Smooth muscle cell (in vitro differentiated cells): ENCODE data around the gene WDR77. TPM values are rescaled to one million over a fixed set of nuclear protein-coding genes. Genes with fewer than 3 reads are reported as not detected.

ENCODE experiments used
- DNase-seq: peaks from one replicate; lab custom pipeline; 2025; ENCODE audit not compliant: unreplicated experiment; lab: John Stamatoyannopoulos, UW
- H2AFZ ChIP-seq: fragments of 200-600 bp; sonication (generic); 2 replicates; pipeline ENCODE4 v1.6.0; 2016; ENCODE audit warnings: antibody characterized with exemption, low read depth, mild to moderate bottlenecking
- H3F3A ChIP-seq: fragments of 200-600 bp; sonication (generic); 2 replicates; pipeline ENCODE4 v1.6.0; 2017; ENCODE audit warnings: antibody characterized with exemption, low read depth
- H3K27ac ChIP-seq: fragments of 200-600 bp; sonication (generic); 2 replicates; pipeline ENCODE4 v1.5.1; 2016; ENCODE audit warnings: low read depth, mild to moderate bottlenecking
- H3K27me3 ChIP-seq: fragments of 200-600 bp; sonication (generic); 2 replicates; pipeline ENCODE4 v1.6.1; 2016; ENCODE audit warnings: low read depth, mild to moderate bottlenecking
- H3K36me3 ChIP-seq: fragments of 200-600 bp; sonication (generic); 2 replicates; pipeline ENCODE4 v1.5.1; 2016; ENCODE audit warnings: low read depth
- H3K4me1 ChIP-seq: fragments of 200-600 bp; sonication (generic); 2 replicates; pipeline ENCODE4 v1.5.1; 2016; ENCODE audit warnings: low read depth
- H3K4me2 ChIP-seq: fragments of 200-600 bp; sonication (generic); 2 replicates; pipeline ENCODE4 v1.6.0; 2016; ENCODE audit warnings: mild to moderate bottlenecking
- H3K4me3 ChIP-seq: fragments of 200-600 bp; sonication (generic); 2 replicates; pipeline ENCODE4 v1.5.1; 2016; ENCODE audit warnings: mild to moderate bottlenecking
- H3K79me2 ChIP-seq: fragments of 200-600 bp; sonication (generic); 2 replicates; pipeline ENCODE4 v1.6.0; 2016; ENCODE audit warnings: low read depth, mild to moderate bottlenecking
- H3K9ac ChIP-seq: fragments of 200-600 bp; sonication (generic); 2 replicates; pipeline ENCODE4 v1.6.0; 2016; ENCODE audit warnings: low read depth
- H3K9me3 ChIP-seq: fragments of 200-600 bp; sonication (generic); replicated peaks from 2 replicates; pipeline ENCODE4 v1.5.1; 2016; ENCODE audit warnings: low read depth
- H4K20me1 ChIP-seq: fragments of 200-600 bp; sonication (generic); 2 replicates; pipeline ENCODE4 v1.6.0; 2016; ENCODE audit warnings: low read depth
- CTCF ChIP-seq: fragments of 200-600 bp; sonication (generic); IDR thresholded peaks from 2 replicates; pipeline ENCODE4 v1.5.1; 2017; ENCODE audit warnings: borderline replicate concordance, mild to moderate bottlenecking, antibody characterized with exemption; ENCODE audit not compliant: insufficient read depth, poor library complexity, severe bottlenecking
- WGBS: methylation state at CpG from one replicate; pipeline ENCODE4 v1.1.7; 2016; ENCODE audit warnings: low lambda C conversion rate; 5-methylcytosine and 5-hydroxymethylcytosine counted together
- polyA plus RNA-seq: library from polyadenylated mRNA; unstranded; fragments of >200 nt; fragmentation: Nextera tagmentation; extraction: Ambion mirVana; gene quantifications from 2 replicates; pipeline ENCODE4 v1.2.1, GENCODE V29; 2016
- total RNA-seq: library from RNA; depleted of rRNA; stranded (reverse); fragments of >200 nt; gene quantifications from 2 replicates; pipeline ENCODE4 v1.2.3, GENCODE V29; 2014

The WDR77 gene
- total and polyA plus RNA-seq, 2 experiments from 2014 or later, result 22.5 to 35.0 TPM

GRCh38 chr1:111471538-111471937 is 22.5 kb upstream of the WDR77 start:
- Histone ChIP-seq H3K4me2 (no peak overlapping the region), H3K79me2 (no peaks in the 10 kb centered on the region), H3K36me3 (no peaks in the 10 kb centered on the region), H3F3A (no peaks in the 10 kb centered on the region), H4K20me1 (no peaks in the 10 kb centered on the region), H3K9ac (no peak overlapping the region), H3K4me1 (no peaks in the 10 kb centered on the region), H3K9me3 (no peaks in the 10 kb centered on the region), H3K27me3 (no peaks in the 10 kb centered on the region), H3K27ac (no peak overlapping the region), H2AFZ (no peak overlapping the region), H3K4me3 (no peak overlapping the region)
- DNase-seq, result no peak
- WGBS, result over 99% methylated on average over 3 of the region's 3 CpGs
- no peak for TF ChIP-seq CTCF

GRCh38 chr1:111471012-111471411 is 22.0 kb upstream of the WDR77 start:
- Histone ChIP-seq H2AFZ (no peak overlapping the region), H3K9me3 (no peaks in the 10 kb centered on the region), H3K79me2 (no peaks in the 10 kb centered on the region), H4K20me1 (no peaks in the 10 kb centered on the region), H3K4me1 (no peaks in the 10 kb centered on the region), H3F3A (no peaks in the 10 kb centered on the region), H3K27ac (no peak overlapping the region), H3K4me3 (no peak overlapping the region), H3K36me3 (no peaks in the 10 kb centered on the region), H3K27me3 (no peaks in the 10 kb centered on the region), H3K4me2 (no peak overlapping the region), H3K9ac (no peak overlapping the region)
- 91% methylated on average over 3 of the region's 3 CpGs for WGBS
- no peak for DNase-seq
- no peak for TF ChIP-seq CTCF

GRCh38 chr1:111470596-111470995 is 21.5 kb upstream of the WDR77 start:
- TF ChIP-seq CTCF, result no peak
- 97% methylated on average over 5 of the region's 5 CpGs for WGBS
- H3F3A ChIP-seq, result no peaks in the 10 kb centered on the region
- DNase-seq, result no peak
- no peak overlapping the region for H3K9ac ChIP-seq
- no peaks in the 10 kb centered on the region for H3K79me2 ChIP-seq
- no peaks in the 10 kb centered on the region for H3K9me3 ChIP-seq
- no peaks in the 10 kb centered on the region for H4K20me1 ChIP-seq
- H3K36me3 ChIP-seq, result no peaks in the 10 kb centered on the region
- no peak overlapping the region for H3K27ac ChIP-seq
- no peak overlapping the region for H3K4me2 ChIP-seq
- no peaks in the 10 kb centered on the region for H3K27me3 ChIP-seq
- H2AFZ ChIP-seq, result no peak overlapping the region
- H3K4me1 ChIP-seq, result no peaks in the 10 kb centered on the region
- no peak overlapping the region for H3K4me3 ChIP-seq

GRCh38 chr1:111469539-111469938 is 20.5 kb upstream of the WDR77 start:
- Histone ChIP-seq H4K20me1 (no peaks in the 10 kb centered on the region), H3K4me3 (no peak overlapping the region), H3K36me3 (no peaks in the 10 kb centered on the region), H3K27ac (no peak overlapping the region), H3K27me3 (no peaks in the 10 kb centered on the region), H3K4me2 (no peak overlapping the region), H3K79me2 (no peaks in the 10 kb centered on the region), H3K9ac (no peak overlapping the region), H2AFZ (no peak overlapping the region), H3K9me3 (no peaks in the 10 kb centered on the region), H3K4me1 (no peaks in the 10 kb centered on the region), H3F3A (no peaks in the 10 kb centered on the region)
- no peak for TF ChIP-seq CTCF
- no peak for DNase-seq
